ENCODE results near the gene PDHX. TPM values are rescaled to one million over a fixed set of nuclear protein-coding genes. Genes with fewer than 3 reads are reported as not detected.

Gene PDHX
- total and polyA plus RNA-seq, 9 donors: 11.8 to 45.2 (median 24.0) TPM

DNA sequence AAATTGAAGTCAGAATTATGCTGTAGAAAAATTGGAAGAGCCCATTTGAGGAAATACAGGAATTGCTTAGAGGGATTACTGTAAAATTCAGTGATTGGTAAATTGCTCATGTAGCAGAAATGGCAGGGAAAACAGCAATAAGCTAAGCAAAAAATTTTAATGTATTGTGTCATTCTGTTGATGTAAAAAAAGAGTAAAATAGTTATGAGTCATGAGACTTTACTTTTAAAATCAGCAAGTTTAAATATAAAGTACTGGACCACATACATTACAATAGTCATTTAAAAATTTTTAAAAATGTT is 10.4 kb downstream of the PDHX start:
- Histone ChIP-seq H3K36me3 (no peaks in the 10 kb centered on the region), H3K9me3 (no peaks in the 10 kb centered on the region), H3K4me1 (ENCODE audit: insufficient read depth) (no peaks in the 10 kb centered on the region), H3K27ac (no peak overlapping the region), H3K4me3 (no peak overlapping the region), H3K27me3 (no peaks in the 10 kb centered on the region)
- no peak for TF ChIP-seq EP300 (IDR thresholded peaks at IDR 0.05)
- TF ChIP-seq POLR2A (IDR thresholded peaks at IDR 0.05): no peak
- no peak for TF ChIP-seq CTCF (IDR thresholded peaks at IDR 0.05)
- intact Hi-C loops (cut with DNase I): loop anchor here (5.0 to 10.0 kb wide), 4 partner anchors 458 to 558 kb away; no protein-coding TSS in a partner anchor
- no peak for DNase-seq

GRCh38 chr11:34928268-34928959 is 12.0 kb downstream of the PDHX start:
- Histone ChIP-seq H3K27ac (no peak overlapping the region), H3K27me3 (no peaks in the 10 kb centered on the region), H3K4me1 (ENCODE audit: insufficient read depth) (no peaks in the 10 kb centered on the region), H3K9me3 (no peaks in the 10 kb centered on the region), H3K4me3 (no peak overlapping the region), H3K36me3 (no peaks in the 10 kb centered on the region)
- intact Hi-C loops (cut with DNase I): loop anchor here (5.0 to 10.0 kb wide), 4 partner anchors 456 to 556 kb away; no protein-coding TSS in a partner anchor
- no peak for DNase-seq
- 23 to 53% (median 35%) methylated on average over 3 of the region's 3 CpGs for WGBS, 3 donors
- TF ChIP-seq CTCF (IDR thresholded peaks at IDR 0.05) (no peak), POLR2A (IDR thresholded peaks at IDR 0.05) (no peak), EP300 (IDR thresholded peaks at IDR 0.05) (no peak)

DNA sequence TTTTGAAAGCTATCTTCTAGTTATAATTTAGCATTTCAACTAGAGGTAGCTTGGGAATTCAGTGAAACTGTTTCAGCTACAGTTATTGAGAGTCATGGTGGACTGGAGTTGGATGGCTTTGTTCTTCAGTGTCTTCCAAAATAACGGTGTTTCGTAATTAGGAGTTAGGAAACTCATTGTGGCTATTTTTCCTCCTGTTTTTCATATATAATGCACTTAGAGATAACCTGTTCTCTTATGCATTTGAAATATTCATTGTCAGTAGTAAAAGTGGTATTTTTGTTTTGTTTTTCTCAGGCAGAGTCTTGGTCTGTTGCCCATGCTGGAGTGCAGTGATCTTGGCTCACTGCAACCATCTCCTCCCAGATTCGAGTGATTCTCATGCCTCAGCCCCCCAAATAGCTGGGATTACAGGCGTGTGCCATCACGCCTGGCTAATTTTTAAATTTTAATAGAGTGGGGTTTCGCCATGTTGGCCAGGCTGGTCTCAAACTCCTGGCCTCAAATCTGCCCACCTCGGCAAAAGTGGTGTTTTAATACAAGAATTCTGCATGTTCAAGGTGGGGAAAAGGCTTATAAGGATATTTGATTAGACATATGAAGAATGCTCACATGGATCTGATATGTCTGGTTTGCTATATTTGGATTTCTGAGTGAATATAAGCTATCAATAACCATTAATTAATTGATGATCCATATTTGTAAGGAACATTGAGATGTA is 12.7 kb downstream of the PDHX start:
- Histone ChIP-seq H3K36me3 (no peaks in the 10 kb centered on the region), H3K4me1 (ENCODE audit: insufficient read depth) (no peaks in the 10 kb centered on the region)

More for the DNA sequence above, 12.7 kb downstream of the PDHX start:
- Histone ChIP-seq H3K27me3 (no peaks in the 10 kb centered on the region), H3K27ac (no peak overlapping the region), H3K9me3 (no peaks in the 10 kb centered on the region), H3K4me3 (no peak overlapping the region)
- intact Hi-C loops (cut with DNase I): loop anchor here (5.0 to 10.0 kb wide), 4 partner anchors 456 to 556 kb away; no protein-coding TSS in a partner anchor
- TF ChIP-seq POLR2A (IDR thresholded peaks at IDR 0.05) (no peak), EP300 (IDR thresholded peaks at IDR 0.05) (no peak), CTCF (IDR thresholded peaks at IDR 0.05) (no peak)
- no peak for DNase-seq
- WGBS, 3 donors: 50 to 64% (median 62%) methylated on average over 7 of the region's 7 CpGs

Measured in ovary (tissue), 9 donors.